Stimulated activated CD8-positive, alpha-beta memory T cell treated with anti-CD3 and anti-CD28 coated beads, Interleukin-15, amount 100 ng/mL, for 48 hours (primary cell): ENCODE measurements around the gene DCAF5.
"Not testable (repeated sequence)": the region's sequence is repeated elsewhere in the genome, so short reads cannot be mapped to it uniquely, and the experiment has no call there.

Source experiments
- DNase-seq, 2 donors: peaks; one replicate each; pipeline ENCODE4 v3.0.0-alpha.2; 2020; ENCODE audit warnings: low read depth in 2 of 2

DCAF5 gene

DNA sequence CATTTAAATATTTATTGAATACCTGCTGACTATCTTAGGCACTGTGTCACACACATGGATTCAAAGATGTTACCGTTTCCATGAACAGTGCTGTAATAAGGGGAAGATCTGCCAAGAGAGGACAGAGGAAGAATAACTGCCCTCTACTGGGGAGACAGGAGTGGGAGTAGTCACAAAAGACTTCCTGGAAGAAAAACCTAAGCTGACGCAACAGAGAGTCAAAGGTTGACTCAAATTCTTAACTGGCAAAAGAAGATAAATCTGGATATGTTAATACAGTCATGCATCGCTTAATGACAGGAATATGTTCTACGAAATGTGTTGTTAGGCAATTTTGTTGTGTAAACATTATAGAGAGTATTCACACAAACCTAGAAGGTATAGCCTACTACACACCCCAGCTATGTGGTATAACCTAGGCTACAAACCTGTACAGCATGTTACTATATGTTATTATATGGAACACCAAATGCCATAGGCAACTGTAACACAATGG is 51.5 kb downstream of the DCAF5 start:
- DNase-seq, result no peak

DNA sequence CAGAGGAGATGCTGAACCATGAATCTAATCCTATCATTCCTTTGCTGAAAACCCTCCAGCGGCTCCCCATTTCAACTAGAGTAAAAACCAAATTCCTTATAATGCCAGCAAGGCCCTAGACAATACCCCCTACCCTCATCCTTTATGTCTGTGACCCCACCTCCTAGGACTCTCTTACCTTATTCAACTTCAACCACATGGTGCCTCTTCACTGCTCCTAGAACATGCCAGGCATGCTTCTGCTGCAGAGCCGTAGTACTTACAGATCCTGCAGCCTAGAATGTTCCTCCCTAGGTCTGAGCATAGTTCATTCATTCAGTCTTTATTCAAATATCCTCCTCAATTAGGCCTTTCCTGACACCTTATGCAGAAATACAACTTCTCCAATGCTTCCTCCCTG is 54.9 kb downstream of the DCAF5 start:
- DNase-seq, result no peak

DNA sequence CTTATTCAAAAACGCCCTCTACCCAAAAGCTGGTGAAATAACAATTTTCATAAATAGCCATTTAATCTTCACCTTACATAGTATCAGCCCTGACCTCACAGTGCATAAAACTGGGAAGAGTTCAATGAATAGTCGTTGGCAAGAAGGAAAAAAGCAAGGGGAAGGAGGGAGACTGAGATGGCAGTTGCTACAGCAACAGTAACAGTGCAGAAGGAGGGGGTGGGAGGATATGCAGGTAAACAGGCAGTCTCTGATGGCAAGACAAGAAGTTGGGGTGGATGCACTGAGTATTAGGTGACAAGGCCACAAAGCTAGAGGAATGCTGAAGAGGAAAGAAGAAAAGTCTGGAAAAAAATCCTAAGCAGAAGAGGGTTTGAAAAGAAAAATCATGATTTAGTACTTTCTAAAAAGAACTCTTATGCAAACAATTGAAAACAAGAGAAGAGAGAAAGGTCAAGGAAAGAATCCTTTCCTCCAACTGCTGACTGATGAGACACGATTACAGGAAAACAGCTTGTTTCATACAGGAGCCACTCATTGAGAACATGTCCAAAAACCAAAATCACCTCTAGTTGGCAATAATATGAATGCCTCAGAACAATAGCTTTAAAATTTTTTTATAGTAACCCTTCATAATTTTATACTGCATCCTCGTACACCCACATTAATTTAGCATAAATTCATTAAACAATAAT is 56.0 kb downstream of the DCAF5 start:
- DNase-seq, result no peak

DNA sequence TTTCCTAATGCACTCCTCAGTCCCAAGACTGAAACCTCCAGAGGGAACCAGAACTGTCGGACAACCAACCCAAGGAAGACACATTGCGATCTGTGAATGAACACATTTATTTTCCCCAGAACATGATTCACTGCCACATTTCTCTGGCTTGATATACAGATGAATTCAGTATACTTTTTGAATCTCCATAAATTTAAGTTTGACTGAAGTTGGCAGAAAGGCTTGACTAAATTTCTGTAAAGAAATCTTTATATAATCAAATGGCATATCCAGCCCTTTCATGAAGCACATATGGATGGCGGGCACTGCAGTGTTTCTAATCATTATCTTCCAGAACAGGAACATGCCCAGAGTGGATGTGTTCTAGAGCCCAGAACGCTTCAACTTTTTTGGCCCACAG is 56.7 kb downstream of the DCAF5 start:
- DNase-seq, result no peak

DNA sequence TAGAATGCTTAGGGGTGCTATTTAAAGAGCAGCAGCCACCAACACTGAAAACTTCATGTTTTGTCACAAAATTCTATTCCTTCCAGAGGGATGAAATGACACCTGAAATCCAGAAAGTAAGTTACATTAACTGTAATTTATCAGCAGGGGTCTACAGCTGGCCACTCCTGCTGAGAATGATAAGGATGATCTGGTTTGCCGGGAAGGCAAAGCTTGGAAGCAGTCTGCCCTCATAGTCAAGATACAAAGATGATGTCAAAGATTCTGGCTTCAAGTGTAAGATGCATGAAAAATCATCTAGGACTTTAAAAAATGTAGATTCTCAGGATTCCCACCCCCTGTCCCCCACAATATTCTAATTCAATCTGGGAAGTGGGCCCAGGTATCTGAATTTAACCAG is 58.4 kb downstream of the DCAF5 start:
- no peak for DNase-seq

DNA sequence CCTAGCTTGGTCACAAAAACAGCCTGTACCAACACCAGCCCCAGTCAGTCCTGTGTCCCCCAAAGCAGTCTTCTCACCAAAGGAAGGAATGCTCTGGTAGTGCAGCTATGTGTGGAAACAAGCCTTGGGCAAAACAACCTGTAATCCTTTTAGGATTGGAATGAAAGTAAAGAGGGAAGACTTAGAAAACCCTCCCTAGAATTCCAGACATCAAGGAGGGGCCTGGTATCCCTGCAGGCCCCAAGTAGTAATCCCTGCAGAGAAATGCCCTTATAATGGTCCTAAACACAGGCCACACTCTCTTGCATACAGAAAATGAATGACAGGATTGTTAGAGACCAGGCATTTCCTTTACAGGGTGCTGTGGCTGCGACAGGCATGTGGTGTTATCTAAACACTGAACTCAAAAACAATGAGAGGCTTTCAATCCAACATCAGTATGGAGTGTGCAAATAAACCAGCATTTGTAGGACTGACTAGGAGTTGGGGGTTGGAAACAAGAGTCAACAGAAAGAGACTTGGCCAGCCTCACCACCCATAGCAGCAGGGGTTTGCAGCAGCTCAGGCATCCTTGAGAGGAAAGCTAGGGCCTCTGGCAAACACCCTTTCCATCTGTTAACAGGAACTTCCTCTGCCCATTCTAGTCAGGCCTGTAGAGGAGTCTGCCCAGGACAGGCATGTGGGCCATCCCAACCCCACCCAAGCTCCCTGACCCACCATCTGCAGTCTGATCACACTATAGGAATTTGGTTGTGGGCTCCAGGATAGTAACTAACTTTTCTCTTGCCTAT is 59.1 kb downstream of the DCAF5 start:
- no peak for DNase-seq

DNA sequence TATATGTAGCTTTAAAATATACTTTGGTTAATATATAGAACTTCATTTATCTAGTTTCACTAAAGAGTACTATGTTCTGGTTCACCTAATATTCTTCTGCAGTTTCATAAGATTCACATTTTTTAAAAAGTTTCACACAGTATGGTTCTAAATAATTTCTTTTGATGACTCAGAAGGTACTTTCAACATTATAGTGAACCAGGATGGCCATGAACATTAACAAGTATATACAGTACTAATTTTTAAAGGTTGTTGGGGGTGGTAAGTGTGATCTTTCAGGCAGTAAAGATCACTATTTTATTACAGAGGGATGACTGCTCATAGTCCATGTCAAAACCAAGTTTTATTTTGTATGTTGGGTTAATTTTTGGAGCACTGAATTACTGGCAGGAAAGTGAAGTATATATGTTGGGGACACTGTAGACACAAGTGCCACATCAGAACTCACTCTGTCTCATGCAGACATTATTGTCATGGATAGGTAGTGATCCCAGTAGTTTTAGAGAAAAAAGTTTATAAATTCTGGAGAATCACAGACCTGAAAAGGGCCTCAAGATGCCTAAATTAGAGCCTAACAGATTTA is 60.0 kb downstream of the DCAF5 start:
- no peak for DNase-seq

DNA sequence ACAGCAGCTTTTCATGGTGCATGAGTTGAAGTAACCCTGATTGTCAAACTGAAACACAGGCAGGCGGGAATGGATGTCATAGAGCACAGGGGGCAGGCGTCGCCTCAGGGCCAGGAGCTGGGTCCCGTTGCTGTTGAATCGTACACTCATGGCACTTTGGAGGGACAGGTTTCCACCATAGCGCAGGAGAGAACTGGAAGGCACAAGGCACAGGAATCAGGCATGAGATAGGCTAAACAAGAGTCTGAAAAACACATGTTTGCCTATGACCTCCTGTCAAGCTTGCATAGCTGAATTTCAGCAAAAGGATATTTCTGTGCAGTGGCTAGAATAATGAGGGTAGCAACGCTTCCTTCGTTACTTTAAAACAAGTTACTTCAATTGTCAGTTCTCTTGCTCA is 61.2 kb downstream of the DCAF5 start:
- DNase-seq, result no peak

DNA sequence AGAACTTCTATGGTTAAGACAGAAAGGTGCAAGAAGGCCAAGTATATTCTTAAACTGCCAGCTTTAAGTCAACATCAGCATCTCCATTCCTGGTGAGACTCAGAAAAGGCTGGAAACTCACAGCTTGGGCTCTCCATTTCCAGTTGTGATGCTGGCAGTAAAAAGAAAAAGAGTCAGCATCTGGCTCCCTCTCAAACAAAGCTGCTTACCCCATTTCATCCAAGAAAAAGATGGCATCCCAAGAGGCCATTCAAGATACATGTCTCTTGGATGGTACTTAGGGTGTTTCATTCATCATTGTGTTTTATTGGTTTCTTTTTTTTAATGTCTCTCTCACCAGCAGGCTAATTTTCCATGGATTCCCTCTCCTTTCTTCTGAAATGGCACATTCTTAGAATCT is 61.9 kb downstream of the DCAF5 start:
- no peak for DNase-seq

DNA sequence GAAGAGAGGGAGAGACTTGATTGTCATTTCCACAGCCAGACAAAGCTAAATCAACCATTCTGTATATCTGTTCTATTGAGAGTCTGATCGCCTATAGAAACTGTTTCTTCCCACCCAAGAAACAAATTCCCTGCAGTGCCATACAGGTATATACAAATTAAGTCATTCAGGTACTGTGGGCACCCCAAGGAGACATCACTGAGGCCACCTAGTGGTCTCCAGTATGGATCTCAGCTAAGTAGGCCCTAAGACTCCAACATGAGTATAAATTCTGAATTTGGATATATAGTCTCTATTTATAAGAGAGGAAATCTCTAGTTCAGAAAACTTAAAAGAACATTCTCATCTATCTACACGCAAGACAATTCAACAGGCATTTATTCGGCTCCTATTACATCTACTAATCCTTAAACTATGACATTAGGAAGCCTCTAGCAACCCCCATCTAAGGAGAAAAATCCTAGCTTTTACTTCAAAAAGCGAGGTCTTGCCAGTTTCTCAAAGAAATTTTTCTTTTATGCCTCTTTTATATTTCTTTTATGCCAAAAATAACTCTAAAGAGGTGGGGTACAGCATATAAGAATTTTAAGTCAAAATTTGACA is 62.6 kb downstream of the DCAF5 start:
- no peak for DNase-seq

DNA sequence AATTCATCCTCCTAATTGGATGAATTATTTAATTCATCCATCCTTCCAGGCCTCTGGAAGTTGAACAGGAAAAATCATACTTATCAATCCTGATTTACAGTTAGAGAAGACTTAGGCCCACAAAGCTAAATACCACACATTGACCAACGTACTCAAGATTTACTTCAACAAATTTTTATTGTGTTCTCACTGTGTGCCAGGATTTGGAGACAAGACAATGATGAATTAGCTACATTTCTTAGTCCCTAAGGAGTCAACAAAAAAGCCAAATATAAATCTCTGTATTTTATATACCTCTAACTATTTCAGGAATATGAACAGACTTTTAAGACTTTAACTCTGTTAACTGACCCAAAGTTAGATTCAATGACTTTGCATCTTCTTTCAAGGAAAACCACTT is 63.9 kb downstream of the DCAF5 start:
- no peak for DNase-seq

DNA sequence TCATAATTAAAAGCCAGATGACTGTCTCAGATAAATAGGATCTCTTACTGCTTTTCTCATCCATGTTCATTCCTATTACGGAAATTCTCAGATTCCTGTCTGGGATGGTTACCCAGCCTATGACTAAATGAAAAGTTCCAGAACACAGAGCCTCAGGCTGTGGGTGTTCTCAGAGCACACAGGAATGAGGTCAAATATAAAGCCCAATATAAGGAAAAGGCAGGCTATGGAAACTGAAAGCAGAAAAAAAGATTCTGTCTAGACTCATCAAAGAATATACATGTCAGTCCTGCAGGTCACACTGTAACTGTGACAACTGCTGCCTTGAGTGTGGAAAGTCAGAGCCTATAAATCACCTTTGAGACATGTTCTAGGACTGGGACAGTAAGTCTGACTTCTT is 64.3 kb downstream of the DCAF5 start:
- DNase-seq, result no peak

DNA sequence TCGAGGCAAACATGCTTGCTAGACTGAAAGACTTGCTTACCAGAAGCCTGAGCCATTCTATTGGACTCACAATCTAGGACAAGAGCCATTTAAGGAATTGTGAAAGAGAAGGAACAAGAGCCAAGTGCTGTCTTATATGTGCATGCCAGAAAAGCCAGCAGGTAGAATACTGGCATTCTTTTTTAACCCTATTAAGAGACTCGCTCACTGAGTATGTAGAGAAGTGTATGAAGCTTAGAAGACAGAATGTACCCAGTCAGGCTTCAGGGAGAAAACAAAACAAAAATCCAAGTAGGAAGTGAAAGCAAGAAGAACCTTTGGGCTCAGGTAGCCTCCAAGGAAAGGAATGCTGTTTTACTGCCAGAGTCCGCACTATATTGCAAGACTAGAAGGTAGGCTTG is 65.9 kb downstream of the DCAF5 start:
- no peak for DNase-seq

DNA sequence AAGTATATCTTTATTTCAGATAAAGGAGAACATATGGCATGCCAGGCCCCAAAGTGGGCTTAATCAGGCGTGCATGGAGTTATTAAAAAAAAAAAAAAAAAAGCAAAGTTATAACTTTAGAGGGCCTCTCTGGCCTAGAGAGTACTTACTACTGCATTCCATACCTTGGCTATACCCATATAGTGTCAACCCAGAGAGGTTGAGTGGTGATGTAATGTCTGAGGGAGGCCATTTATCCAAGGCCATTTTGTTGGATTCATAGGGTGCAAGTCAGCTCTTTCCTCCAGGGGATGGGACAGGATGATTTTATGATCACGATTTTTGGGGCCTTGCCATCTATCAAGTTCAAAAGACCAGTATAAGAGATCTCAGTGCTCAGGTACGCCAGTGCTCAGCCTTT is 66.4 kb downstream of the DCAF5 start:
- no peak for DNase-seq

DNA sequence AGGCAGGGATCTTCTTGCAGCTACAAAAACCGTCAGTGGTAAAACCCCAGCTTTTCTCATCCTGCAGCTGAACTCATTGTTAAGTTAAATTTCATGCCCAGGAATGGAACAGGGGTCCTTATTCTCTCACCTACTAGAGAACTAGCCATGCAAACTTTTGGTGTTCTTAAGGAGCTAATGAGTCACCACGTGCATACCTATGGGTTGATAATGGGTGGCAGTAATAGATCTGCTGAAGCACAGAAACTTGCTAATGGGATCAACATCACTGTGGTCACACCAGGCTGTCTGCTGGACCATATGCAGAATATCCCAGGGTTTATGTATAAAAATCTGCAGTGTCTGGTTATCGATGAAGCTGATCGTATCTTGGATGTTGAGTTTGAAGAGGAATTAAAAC is 68.9 kb downstream of the DCAF5 start:
- no peak for DNase-seq

DNA sequence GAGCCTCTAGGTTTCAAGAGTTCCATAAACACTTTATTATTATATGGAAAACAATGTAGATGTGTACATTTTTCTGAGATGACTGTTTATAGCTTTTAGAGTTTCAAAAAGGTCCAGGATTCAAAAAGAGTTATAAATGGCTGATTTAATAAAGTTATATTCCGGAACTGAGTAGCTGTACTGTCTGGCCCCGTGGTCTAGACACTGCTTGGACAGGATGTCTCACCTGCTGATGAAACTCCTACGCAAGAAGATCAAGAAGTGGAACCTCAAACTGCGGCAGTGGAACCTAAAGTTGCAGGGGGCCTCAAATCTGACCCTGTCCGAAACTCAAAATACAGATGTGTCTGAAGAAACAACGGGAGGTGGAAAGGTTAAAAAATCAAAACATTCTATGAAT is 69.7 kb downstream of the DCAF5 start:
- DNase-seq, result no peak

DNA sequence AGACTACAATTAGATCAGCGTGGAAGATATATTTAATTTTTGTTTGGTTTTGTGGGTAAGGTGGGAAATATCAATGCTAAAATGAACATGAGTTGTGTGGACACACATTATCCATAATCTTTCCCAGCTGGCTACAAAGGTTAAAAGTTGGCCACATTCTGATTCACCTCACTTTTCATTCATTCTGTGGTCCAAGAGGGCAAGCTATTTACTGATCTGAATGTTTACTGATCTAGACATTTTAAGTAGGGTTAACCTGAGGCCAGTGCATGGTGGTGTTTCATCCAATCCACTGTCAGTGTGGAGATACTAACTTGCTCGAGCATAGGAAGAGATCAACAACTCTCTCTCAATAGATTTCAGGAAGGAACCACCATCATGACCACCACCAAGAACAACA is 71.6 kb downstream of the DCAF5 start:
- no peak for DNase-seq

DNA sequence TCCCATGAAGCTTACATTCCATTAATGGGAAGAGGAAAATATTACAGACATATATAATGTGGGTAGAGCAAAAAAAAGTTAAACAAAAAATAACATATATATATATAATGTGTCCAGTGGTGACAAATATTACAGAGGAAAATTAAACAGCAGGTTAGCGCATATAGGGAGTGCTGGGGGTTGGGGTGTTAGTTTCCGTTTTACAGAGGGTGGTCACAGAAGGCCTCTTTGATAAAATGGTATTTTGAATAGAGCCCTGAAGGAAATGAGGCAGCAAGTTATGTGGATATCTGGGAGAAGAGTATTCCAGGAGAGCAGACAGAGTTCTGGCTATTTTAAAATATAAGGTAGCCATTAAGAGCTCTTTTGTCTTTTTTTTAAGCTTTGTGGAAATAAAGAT is 73.2 kb downstream of the DCAF5 start:
- DNase-seq, result no peak

DNA sequence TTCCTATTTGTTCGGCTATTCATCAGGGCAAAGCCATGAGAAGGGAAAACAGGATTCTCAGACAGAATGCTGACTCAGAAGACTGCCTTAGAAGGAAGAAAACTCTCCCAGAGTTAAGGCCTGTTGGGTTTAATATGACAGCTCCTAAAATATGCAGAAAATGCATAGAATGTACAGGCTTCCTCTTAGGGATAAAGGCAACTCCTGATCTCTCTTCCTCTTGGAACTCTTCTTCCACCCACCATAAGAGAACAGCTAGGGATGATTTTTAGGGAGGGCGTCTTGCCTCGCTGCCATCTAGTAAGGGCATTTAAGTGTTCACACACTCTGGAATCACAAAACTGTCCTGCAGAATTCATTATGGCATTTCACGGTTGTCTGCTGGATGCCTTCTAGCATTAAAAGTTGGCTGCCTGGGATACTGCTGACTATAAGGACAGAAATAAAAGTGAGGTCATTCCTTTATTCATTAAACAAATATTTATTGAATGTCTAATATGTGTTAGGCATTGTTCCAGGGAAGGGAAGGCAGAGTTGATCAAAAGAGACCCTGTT is 73.7 kb downstream of the DCAF5 start:
- no peak for DNase-seq

DNA sequence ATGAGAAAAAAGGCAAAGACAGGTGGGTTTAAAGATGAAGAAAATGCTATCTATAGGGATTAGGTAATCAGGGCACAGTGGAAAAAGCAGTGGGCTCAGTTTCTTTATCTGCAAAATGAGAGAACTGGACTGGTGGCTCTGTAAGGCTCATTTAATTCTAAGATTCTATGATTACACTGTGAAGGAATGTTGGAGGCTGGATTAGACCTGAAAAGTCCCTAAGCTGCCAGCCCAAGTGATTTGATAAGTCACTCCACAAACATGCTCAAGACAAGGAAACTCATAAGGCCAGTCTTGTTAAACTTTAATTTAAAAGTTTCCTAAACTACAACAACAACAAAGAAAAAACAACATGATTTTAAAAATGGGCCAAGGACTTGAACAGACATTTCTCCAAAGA is 75.1 kb downstream of the DCAF5 start:
- DNase-seq, result no peak

DNA sequence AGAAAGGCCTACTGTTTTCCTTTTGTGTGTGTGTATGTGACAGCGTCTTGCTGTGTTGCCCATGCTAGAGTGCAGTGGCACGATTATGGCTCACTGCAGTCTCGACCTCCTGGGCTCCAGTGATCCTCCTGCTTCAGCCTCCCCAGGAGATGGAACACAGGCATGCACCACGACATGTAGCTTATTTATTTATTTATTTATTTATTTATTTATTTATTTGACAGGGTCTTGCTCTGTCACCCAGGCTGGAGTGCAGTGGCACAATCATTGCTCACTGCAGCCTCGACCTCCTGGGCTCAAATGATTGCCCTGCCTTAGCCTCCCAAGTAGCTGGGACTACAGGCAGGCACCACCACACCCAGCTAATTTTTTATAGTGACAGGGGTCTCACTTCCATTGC is 75.7 kb downstream of the DCAF5 start:
- DNase-seq, result not testable (repeated sequence)

DNA sequence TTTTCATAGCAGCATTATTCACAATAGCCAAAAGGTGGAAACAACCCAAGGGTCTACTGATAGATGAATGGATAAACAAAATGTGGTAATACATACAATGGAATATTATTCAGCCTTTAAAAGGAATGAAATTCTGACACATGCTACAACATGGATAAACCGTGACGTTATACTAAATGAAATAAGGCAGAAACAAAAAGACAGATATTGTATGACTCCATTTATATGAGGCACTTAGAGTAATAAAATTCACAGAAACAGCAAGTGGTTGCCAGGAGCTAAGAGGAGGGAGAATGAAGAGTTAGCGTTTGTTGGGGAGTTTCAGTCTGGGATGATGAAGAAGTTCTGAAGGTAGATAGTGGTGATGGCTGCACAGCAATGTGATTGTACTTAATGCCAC is 76.6 kb downstream of the DCAF5 start:
- DNase-seq, result no peak
